HG03196 (cell line): ENCODE measurements around the gene NGDN.

ENCODE experiments used
- ATAC-seq: cut with Tn5 transposase; IDR thresholded peaks from one replicate; pipeline ENCODE4 v1.9.1; 2021; ENCODE audit not compliant: unreplicated experiment

NGDN gene

DNA sequence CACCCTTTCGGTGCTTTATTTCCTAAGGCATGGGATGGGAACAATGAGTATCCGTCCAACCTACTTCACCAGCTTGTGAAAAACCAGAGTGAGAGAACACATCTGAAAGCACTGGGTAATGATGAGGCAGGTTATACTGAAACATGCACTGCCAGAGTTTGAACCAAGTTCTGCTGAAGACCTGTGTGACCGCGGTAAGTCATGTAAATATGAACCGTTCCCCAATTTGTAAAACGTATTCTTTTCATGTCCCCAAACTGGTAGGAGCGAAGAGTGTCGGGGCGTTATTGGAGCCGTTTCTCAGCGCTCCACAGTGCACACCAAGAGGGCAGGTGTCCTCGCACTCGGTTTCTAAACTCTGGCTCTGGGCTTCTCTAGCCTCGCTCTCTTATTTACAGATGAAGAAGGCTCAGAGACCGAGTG lies 788 bp upstream of the NGDN start:
- no peak for ATAC-seq

DNA sequence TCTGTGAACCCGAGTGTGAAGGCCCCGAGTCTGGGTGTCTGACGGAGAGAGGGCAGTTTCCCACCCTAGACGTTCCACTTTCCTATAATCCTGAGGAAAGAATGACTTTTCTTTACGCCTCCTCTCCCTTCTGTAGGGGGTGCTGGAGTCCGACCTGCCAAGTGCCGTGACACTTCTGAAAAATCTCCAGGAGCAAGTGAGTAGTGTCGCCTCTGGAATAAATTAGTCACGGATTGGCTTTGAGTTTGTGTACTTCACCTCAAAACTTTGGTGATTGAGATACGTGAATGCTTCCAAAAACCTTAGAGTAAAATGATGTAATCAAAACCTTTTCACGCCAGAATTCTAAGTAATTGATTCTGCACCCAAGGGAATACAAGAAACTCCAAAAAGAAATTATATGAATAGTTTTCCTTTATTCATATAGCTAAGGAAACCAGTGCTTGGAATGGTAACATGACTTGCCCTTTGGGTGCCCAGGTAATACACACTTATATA lies 452 bp downstream of the NGDN start:
- ATAC-seq, result no peak

DNA sequence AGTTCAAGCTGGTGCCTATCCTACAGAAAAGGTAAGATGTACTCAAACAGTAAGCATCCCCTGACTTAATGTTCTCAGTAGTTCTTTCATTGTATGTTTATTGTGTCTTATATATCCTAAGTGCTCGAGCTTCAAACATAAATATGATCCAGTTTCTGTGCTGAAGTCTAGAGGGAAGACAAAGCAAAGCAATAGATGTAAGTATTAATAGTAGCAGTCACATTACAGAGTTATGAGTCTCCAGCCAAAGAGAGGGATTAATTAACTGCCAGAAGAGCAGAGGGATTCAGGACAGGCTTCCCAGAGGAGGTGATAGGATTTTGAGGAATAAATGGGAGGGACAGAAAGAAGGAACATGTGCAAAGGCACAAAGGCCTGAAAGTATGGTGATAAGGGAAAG lies 1.4 kb downstream of the NGDN start:
- no peak for ATAC-seq

DNA sequence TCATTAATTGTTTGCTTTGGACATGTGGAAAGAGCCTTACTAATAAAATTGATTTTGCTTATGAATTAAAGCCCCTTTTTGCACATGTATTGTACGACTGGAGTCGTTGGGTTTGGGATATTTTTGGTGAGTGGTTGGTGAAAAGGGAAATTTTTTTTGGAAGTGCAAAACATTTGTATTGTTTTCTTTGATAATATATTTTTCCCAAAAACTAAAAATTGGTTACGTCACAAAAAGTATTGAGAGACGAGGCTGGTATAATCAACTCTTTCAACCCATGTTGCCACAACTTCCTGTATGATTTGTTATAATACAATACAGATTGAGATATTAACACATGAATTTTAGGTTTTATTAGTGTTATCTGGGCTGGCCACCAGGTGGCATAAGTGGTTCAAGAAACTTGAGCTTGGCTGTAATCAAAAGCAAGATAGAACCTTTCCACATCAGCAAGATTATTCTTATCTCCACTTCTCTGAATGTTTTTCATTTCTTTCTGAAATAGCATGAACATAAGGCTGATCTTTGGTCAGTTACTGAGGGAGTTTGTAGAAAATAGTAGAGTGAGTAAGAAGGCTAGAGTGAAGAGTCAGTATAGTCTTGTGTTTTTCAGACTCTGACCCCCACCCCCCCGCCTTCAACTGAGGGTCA lies 8.7 kb downstream of the NGDN start:
- ATAC-seq, result no peak

DNA sequence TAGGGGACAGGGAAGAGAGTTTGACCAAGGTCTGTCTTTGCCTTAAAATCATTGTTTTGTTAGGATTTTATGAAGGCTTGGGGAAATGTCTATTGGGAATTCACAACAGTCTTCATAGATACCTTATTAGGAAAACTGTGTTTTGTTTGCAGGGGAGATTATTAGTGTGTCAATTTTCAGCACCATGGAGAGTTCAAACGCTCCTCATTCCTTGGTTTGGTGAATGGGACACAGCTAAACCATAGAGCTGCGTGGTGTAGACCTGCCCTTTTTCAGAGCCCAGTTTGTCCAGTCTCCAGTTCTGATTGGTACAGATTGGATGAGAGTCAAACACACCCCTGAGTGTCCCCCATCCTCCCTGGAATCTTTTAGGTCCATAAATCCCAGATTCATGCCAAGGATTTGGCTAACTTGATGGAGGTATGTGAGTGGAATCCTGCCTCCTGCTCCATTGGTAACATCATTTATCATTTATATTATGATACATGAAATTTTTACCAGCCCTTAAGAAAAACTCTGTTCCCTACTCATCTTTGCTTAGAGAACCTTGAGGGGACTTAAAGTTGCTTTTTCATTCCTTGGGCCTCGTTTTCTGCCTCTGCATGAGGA lies 12.0 kb downstream of the NGDN start:
- ATAC-seq, result no peak

DNA sequence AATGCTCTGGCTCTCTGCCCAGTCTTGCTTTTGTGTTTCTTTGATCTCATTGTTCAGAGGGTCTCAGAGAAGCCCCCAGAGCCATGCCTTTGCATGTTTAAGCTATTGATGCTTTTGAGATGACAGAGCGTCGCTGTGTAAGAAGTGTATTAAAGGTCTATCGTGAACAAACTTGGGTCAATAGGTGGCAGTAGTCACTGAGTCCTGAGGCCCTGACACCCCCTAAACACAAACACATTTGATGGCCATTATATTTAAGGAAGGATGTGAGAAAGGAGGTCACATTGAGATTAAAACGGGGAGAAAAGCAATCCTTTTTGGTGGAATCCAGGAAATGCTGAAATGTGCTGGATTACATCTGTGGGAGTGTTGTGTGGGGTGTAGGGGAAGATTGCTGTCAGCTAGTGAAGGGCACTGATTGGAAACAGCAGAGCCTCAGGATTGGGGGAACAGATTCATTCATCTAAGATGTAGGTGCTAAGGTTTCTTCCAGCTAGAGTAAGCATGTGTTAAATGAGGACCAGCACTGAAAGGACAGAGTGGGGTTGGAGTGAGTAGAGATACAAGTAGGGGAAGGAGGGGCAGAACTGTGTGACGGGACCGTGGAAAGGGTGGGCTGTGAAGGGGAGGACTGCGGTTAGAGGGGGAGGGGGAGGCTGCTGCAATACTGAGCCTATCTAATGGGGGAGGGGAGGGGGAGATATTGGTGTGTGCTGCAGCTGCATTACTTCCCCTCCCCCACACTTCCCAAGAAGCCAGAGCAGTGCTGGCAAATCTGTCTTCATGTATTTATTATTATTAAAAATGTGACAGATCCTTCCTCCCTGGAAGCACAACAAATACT lies 12.7 kb downstream of the NGDN start:
- ATAC-seq, result no peak

DNA sequence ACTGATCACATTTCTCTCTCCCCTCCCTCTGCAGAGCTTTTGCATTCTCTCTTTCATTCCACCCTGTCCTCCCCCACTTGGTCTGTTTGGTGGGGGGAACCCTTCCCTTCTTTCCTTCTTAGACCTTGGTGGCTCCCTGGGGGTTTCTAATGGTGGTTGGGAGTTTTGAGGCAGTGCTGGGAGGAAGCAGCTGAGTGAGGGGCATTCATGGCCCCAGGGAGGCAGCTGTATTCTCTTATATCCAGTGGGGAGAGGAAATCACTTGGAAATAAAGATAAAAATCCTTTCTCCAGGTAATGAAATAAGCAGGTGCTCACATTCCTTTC lies 13.3 kb downstream of the NGDN start:
- no peak for ATAC-seq

DNA sequence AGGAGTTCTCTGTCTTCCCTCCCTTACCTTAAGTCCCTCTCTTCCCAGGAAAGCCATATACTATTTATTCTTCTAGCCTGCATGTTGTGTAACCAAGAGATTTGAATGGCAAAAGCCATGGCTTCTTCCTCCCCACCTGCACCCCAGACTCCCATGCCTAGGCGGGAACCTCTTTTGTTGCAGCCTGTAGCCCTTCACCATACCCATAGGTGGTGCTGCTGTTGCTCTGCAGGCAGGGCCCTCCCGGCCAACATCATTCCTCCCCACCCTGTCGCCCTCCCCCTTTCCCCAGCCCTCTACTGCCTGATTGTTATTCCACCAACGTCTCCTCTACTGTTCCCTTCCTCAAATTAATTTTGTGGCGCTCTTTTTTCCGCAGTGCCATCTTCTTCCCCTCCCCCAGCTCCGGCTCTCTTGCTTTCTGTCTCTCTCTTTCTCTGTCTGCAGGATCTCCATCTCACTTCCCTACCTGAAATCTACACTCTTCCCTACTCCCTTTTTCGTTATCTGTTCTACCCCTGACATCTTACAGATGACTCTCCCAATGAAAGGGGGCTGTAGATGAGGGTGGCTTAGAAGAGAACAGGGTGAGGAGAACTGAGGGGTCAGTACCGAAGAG lies 13.8 kb downstream of the NGDN start:
- ATAC-seq, result no peak

DNA sequence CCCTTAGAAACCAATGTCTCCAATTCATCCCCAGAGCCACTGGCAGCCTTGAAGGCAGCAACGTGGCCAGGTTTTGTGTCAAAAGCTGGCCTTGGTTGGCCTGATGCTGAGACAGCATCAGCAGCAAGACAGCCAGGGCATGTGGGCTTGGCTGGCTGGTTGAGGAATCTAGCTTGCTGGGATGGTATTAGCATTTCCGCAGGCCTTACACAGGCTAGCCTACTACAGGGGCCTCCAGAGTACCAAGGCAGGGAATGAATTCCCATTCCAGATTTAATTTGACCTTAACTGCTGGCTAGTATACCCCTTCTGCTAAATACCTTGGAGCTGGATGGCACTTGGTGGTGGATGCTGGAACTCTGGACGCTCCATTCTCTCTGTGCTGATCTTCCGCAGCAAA lies 15.8 kb downstream of the NGDN start:
- no peak for ATAC-seq

DNA sequence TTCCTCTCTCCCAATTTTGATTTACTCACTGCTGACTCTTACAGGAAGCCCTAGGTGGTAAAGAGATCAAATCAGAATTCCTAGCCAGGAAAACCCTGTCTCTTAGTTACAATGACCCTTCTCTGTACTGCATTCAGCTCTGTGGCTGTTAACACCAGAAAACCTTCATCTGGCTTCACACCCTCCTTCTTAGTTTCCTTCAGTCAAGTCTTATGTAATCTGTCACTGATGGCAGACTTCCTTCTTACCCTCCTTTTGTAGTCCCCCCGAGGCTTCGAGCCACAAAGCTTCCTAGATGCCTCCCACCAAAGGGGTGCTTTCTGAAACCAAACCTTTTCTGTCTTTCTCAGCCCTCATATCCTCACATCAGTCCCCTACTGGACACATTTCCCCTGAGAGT lies 16.5 kb downstream of the NGDN start:
- no peak for ATAC-seq

DNA sequence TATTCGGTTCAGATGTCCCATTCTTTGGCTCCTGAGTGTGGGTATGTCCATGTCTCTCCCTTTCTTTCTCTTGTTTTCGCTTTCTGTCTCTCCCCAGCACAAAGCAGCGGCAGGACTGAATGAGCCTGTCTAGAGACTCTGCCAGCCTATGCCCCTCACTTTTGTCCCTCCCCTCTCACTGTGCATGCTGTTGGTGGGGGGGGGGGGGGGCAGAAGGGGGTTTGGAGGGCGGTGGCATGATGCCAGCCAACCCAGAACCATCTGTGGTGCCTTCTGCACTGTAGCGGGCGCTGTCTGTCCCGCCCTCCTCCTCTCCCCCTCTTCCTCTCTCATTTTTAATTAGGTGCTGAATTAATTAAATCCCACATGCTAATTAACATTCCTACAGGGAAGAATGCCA lies 17.7 kb downstream of the NGDN start:
- no peak for ATAC-seq

DNA sequence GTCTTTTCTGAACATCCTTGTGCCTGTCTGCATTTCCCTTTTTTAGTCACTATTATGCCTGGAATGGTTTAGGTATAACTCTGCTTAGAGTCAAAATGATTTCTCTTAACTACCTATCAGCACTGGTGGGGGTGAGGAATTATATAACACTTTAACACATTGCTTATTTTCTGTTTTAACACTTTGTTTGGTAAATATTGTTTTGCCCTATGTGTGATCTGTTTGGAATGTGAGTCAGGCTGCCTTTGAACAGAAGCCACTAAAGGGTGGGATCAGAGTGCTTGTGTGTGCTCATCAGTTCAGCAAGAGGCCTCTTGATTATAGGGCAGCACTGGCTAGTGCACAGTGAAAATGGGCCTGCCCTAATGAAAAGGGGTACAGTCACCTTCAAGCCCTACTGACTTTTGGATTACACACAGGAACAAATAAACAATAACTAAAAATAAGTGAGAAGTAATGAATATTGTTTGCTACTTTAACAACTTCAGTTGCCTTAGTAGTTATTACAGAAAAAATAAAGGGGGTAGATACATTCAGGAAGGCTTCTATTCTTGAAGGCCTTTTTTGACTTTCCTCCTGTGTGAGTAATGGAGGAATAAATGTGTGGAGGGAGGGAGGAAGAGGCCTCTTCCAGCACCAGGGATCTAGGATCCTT lies 23.2 kb downstream of the NGDN start:
- ATAC-seq, result no peak

DNA sequence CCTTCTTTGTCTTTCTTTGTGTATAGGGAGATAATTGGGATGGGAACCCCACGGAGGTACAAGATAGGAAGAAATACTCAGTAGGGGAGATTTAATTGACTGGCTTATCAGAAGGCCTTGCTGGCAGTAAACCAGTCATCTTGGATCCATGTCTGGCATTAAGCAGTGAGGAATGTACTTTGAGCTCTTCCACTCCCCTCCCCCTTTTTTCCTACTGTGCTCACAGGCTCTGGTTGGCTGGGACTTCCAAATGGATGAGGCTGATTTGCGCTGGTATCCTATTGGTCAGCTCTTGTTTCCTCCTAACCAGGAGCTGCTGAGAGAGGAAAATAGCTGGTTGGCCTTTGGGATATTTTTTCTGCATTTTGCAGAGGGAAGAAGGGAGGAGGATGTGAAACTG lies 24.7 kb downstream of the NGDN start:
- no peak for ATAC-seq

DNA sequence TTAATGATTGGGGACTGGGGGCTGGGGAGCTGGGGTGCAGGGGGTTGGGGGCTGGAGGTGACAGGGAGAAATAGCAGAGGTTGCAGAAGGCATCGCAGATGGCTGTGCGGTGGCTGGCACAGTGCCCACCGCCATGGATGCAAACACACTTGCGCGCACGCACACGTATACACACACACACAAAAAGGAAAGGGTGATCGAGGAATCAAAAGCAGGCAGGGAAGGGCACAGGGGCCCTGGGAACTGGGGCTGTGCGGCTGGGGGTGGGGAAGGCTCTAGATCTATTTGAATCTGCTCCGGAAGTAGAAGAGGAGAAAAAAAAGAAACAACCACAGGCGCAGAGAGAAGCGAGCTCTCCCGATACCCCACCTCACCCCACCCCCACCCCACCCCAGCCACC lies 42.7 kb downstream of the NGDN start:
- no peak for ATAC-seq

DNA sequence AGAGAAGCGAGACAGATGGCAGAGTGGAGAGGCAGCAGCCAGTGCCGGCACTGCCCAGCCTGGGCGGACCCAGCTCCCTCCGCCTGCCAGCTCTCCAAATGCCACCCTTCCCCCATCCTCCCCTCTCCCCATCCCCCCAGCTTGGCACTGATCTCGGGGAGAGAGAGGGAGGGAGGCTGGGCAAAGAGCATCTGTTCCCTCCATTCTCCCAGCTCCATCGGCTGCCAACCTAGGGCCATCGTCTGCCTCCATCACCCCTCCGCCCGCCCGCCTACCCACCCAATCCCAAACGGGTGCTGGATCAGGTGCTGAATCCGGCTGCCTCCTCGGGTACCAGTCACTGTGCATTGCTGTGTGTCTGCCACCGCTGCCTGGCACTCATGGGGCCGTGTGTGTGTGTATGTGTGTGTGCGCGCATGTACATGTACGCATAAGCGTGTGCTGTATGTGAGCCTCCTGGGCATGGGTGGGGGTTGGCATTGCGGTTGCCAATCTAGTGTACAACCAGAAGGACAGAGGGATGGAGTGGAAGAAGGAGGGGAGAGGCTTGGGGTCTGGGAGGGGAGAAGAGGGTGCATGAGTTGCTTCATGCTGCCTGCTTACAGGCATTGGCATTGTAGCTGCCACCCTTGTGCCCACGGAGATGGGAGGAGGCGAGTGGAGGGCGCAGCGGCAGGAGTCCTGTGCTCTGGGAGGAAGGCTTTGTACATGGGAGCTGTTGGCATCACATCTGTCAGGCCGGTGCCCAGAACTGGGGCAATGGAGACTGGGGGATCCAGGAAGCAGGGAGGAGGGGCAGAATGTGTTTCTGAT lies 43.7 kb downstream of the NGDN start:
- ATAC-seq, result no peak

DNA sequence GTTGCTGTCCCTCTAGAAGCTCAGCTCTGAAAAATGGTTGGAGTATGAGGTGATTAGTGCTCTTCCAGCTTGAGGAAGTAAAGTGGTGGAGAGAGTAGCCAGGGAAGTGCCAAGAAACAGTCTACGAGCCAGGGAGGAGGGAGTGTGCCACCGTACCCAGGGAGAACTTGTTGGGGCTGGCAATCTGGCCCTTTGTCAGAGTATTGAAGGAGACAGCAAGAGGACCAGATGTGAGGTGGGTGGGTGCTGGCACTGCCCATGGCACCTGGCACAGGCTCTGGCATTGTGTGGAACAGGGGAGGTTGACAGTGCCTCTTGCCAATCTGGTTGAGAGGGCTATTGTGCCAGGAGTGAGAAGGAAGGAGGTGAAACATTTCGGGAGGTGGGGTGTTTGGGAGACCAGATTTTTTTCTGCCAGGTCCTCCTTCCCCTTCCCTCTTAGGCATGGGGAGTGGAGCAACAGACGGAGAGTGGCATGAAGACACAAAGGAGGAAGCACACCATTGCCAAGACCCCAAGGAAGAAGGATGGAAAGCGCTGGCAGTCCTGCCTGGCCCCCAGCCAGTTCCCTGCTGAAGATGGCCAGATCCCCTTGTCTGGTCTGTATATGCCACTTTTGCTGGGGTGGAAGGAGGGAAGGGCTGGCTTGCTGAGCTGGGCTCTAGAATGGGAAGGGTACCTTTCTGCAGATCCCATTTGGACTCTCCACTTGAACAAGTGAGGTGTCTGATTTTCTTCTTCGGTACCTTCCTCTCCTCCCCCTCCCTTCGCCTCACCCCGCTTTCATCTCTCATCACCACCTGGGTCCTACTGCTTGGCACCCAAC lies 44.5 kb downstream of the NGDN start:
- ATAC-seq, result no peak

DNA sequence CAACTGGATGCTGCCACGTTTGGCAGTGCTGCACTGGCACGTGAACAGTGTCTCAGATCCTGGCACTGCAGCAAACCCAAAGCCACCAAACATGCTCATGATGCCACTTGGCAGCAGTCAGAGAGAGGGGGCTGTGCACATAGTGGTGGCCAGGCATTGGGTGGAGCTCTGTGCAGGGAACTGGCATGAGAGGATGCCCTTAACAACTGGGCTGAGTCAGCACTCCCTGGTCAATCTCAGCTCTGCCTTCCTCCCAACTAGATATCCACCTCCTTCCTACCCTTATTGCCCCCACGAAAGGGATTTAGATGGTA lies 45.1 kb downstream of the NGDN start:
- no peak for ATAC-seq

DNA sequence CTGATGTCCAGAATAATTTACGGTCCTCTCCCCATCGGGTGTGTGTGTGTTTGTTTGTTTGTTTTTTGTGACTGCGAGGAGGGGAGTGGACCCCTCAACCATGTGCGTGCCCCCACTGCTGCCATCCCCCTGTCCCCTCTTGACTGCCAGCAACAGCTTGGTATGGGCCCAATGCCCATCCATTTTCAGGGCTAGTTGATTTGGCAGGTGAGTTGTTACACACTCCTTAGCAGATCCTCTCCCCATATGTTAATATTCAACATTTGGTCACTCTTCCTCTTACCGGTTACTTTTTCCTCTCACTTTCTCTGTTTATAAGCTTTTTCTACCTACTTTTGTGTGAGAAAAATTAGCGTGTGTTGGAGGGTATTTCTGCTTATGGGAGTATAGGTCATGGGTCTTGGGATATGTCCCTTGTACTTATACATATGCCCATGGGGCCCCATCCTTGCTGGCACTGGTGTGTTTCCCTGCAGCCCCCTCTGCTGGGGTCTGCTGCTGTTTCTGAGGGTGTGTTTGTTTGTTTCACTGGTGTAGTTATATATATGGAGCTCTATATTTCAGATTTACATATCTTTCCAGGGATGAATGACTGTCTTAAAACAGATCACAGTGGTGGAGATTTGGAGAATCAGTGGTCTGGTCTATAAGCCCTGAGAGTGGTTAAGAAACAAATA lies 48.3 kb downstream of the NGDN start:
- ATAC-seq, result no peak

DNA sequence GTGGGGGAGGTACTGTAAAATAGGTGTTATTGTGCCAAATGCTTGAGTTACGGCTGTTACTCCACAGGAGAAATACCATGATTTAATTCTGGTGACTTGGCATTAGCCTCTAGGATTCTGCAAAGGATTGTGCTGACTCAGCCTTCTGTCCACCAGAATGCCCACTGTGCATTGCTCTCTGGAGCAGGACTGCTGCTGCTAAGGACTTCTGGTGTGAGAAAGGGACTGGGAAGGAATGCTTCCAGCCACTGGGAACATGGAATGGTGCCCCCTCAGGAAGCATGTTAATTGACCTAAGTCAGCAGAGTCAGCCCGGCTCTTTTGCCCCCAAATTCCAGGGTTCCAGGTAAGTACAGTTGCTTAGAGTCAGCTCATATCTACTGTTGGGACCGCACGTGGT lies 49.2 kb downstream of the NGDN start:
- ATAC-seq, result no peak
